Sciatic nerve (tissue), 2 donors: Measurements from ENCODE around the gene ANKRD63. TPM values are rescaled to one million over a fixed set of nuclear protein-coding genes. Genes with fewer than 3 reads are reported as not detected.
A peak's percentile ranks its signal among the peaks of the same experiment; 100 is the strongest.

Source experiments
- ATAC-seq: fragments of 200-7000 bp; cut with Tn5 transposase; one replicate; pipeline ENCODE4 v1.9.1; 2020; ENCODE audit warnings: mild to moderate bottlenecking, moderate library complexity
- DNase-seq: peaks from one replicate; pipeline ENCODE4 v3.0.0-alpha.2; 2020; ENCODE audit warnings: low spot score
- intact Hi-C: fragments of 100-400 bp; cut with DNase I; formaldehyde crosslinking; loops from one replicate; pipeline ENCODE4 v1.14.2; 2022
- total RNA-seq: library from RNA; stranded (reverse); fragmentation: NEBNext Ultra II Directional; extraction: Animal tissue kit (Norgen Biotek cat#: 25700); gene quantifications from one replicate; pipeline ENCODE4 v1.2.1, GENCODE V29; 2021
- donor health status: DM: no; HTN: no; CAD: no.
- donor health status: DM: no; HTN: no; CAD: no.

ANKRD63 gene, protein sequence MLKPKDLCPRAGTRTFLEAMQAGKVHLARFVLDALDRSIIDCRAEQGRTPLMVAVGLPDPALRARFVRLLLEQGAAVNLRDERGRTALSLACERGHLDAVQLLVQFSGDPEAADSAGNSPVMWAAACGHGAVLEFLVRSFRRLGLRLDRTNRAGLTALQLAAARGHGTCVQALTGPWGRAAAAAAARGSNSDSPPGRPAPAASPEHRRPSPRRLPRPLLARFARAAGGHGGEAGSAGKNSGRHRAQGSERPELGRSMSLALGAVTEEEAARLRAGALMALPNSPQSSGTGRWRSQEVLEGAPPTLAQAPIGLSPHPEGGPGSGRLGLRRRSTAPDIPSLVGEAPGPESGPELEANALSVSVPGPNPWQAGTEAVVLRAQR
- total RNA-seq = not detected

DNA sequence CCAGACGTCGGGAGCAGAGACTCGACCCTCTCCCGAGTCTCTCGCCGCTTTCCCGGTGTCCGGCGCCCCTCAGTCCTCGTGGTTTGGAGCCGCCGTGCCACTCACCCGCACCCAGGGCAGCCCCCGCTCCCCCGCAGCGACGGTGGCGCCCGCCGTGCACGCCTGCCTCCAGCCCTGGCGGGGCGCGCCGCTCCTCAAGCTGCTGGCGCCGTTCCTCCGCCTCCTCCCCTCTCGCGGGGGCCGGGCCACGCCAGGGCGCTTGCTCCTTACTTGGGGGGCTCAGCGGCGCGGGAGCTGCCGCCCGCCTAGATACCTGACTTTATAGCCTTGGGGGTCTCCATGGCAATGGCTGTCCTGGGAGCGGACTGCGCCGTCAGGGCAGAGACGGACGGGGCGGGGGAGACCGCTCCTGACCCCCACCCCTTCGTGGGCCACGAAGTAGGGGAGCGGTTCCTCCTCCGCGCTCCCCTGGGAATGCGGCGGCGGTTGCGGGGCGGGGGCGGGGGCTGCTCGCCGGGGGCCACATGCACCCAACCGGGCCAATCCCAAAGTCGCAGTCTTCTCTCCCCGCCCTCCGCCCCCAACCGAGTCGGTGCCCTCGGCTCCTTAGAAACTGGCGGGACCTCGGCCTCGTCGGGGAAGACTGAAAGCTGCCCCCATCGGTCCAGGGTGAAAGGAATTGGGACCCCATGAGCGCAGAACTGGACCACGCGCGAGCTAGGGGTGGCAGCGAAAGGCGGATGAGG lies at the start of gene ANKRD63:
Gene ANKRD63, minus strand, starts transcription at position 196 of the 746 bp plus-strand sequence. CDS start 478 bp downstream, outside the sequence.
- ATAC-seq (no peak), DNase-seq (no peak)
- intact Hi-C loops = loop anchor here (5.0 kb wide), 1 partner anchor 139 kb away; no protein-coding TSS in a partner anchor

DNA sequence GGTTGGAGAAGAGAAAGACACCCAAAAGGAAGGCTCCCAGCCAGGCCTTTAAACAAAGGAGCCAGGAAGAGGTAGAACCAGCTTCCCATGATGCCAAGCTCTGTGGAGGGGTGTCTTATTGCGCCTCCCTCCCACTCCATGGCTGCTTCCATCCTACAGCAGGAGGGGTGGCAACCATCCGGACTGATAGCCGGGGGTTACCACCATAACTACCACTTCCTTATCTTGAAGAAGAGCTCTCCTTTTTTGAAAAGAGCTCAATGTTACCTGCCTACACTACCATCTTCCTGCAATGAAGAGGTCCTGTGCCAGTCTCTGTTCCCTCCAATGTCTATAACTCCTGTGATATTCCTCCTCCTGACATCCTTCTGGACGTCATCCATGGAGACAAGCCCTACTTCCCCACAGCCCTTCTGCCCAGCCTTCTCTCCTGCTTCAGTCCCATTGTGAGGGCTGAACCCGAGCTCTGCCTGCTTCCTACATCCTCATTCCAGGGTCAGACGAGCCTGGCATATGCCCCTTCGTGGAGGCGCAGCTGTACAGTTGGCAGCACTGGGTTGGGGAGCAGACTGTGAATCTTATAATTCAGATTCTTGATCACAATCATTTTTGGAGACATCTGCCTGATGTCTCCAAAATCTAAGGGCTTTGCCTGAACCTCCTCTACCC lies 49.4 kb upstream of the ANKRD63 start:
- DNase-seq (no peak), ATAC-seq (no peak)
- intact Hi-C loops = no loop called here

DNA sequence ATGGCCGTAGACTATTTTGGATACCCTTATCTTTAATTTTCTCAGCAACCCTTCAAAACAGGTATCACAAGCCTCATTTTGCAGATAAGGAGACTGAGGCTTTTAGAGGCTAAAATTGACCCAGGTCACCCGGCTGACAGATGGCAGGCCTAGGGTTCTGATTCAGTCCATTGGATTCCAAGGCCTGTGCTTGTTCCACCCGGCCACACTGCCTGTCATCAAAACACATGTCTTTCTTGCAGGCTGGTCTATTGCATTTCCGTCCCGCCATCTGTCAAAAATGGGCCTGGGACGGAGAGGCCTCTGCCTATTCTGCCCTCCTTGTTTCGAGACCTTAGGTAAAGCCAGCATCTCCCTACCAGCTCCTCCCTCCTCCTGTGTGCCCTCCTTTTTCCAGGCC lies 48.8 kb upstream of the ANKRD63 start:
- DNase-seq (no peak), ATAC-seq (no peak)
- intact Hi-C loops = no loop called here

DNA sequence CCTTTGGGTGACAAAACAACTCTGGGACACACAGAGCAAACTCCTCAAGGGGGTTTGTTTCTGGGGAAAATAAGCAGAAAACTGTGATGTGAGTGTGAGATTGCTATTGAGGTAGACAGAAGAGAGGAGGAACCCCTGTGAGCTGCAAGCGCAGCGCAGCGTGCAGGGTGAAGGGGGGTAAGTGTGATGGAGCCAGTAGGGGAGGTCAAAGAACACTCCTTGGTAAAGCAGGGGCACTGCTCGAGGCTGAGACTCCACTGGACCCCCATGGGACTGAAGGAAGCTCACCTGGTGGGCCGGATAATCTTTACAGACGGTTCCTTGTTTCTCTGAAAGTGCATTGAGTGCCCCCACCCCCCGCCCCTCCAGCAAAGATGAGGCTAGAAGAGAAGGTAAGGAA lies 48.2 kb upstream of the ANKRD63 start:
- no peak for ATAC-seq
- DNase-seq = no peak
- intact Hi-C loops = no loop called here

DNA sequence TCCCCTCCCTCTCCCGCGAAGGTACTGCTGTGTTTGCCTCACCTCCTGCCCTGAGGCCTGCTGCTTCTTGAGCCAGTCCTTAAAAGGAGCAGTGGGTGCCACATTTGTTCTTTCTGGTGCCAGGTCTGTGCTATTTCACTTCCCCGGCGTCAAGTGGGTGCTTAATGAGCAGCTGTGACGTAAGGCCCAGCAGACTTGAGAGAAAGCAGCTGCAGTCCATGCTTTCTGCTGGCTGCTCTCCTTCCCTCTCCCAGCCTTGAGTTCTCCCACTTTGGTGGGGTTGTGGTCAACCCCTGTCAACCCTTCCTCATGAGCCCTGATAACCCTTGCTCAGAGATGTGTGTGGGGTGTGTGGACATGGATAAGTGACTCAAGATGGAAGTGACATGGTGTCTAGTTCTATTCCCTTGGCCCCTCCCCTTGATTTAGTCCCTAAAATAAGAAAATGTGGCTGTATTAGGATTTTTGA lies 47.5 kb upstream of the ANKRD63 start:
- no peak for DNase-seq
- intact Hi-C loops = no loop called here
- ATAC-seq = peak; percentile 20

DNA sequence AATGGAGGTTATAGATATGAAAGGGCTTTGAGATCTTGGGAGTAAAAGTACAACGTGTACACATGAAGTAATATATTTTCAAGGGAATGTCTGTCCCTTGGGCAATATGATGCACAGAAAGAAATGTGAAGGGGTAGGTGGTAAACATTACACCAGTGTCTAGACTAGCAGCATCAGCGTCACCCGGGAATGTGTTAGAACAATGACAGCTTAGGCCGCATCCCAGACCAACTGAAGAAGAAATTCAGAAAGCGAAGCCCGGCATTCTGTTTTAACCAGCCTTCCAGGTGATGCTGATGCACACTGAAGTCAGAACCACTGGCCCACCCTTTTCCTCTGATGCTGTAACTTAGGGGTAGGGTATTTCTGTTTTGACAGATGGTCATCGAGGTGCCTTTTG lies 46.9 kb upstream of the ANKRD63 start:
- DNase-seq (no peak), ATAC-seq (no peak)
- intact Hi-C loops = loop anchor here (5.0 kb wide), 1 partner anchor 1063 kb away; no protein-coding TSS in a partner anchor

DNA sequence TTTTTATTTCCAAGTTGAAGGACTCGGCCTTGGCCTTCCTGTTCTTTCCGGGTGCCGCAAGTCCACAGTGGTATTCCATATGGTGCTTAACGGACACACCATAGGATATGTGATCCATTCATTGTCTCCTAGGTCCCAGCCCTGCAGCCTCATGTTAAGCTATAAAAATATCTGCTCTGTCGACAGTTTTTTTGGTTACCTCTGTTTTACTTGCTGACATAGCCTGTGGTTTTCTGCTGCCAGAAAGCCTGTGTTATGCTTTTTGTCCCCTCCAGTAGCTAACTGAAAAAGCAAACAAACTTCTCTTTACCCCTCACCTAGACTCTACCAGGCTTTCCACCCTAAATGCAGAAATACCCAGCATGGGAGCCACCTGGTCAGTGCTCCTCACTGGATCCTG lies 45.9 kb upstream of the ANKRD63 start:
- no peak for ATAC-seq
- intact Hi-C loops = loop anchor here (5.0 kb wide), 1 partner anchor 1061 kb away; no protein-coding TSS in a partner anchor

DNA sequence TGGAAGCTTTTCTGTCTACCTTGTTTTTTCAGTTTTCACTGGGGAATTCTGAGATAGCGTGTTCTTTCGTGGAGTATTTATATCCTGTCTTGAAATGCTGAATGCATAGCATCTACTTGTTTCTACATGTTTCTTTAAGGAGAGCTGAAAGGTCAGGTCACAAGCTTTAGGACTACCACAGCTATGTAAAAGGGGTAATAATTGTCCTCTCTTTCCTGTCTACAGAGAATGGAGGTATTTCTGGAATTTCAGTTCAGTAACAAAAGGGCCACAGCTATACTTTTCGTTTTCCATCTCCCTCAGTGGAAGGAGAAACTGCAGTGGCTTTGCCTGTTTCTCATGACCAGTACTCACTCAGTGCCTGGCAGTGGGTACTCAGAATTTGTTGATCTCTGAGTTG lies 45.3 kb upstream of the ANKRD63 start:
- no peak for ATAC-seq
- no peak for DNase-seq
- intact Hi-C loops = loop anchor here (5.0 kb wide), 1 partner anchor 1061 kb away; no protein-coding TSS in a partner anchor

More for the DNA sequence above, 45.9 kb upstream of the ANKRD63 start:
- no peak for DNase-seq

DNA sequence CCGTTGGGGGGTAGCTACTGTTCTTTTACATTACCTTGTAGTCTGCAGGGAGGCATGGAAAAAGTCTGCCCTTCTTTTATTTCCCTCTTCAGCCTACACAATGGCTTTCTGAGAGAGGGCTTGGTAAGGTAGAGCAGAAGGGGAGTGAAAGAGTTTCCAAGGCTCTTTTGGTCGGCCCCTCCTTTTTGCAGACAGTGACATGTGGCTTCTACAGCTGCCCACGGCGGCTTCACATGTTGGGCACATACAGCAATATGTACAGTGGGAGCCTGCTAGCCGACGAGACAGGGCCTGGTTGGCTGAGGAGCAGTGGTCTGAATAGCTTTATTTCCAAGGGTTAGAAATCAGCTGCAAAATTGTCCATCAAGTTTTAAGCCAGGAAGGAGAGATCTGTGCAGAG lies 44.6 kb upstream of the ANKRD63 start:
- DNase-seq (no peak), ATAC-seq (no peak)
- intact Hi-C loops = loop anchor here (5.0 kb wide), 1 partner anchor 1060 kb away; no protein-coding TSS in a partner anchor

DNA sequence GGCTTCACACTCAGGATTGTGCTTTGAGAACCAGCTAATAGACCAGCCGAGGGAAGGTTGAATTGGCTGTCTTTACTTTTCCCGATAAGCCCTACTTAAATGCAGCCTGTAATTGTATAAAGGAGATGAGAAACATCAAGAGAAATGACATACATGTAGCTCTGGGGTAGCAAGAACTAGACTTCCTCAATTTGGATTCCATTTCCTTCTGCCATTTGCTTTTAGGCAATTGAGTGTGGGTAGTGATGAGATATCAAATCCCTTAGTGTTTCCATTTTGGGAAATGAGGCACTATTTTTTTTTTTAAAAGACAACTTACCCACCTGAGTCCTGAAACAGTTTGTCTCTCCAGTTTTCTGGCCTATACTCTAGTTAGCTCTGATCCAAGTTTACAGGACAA lies 42.8 kb upstream of the ANKRD63 start:
- ATAC-seq (no peak), DNase-seq (no peak)
- intact Hi-C loops = loop anchor here (5.0 kb wide), 1 partner anchor 1058 kb away; no protein-coding TSS in a partner anchor

DNA sequence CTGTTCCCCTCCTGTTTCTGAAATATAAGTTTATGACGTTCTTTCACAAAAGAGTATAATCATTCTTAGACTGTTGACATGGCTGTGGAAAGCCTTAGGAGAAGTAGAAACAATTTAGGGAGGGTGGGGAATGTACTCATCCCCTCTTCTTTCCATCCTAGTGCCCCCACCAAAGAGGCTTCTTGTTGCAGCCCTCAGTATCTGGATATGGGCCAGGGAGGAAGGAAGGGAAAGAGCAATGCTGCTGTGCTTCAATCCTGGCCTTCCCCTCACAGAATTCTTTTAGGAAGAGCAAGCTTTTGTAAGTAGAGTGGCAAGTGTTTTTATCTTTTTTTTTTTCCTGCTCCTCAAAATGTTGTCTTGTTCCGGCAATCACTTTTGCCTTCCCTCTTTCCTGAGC lies 42.3 kb upstream of the ANKRD63 start:
- intact Hi-C loops = loop anchor here (5.0 kb wide), 1 partner anchor 1058 kb away; no protein-coding TSS in a partner anchor
- DNase-seq (no peak), ATAC-seq (no peak)

DNA sequence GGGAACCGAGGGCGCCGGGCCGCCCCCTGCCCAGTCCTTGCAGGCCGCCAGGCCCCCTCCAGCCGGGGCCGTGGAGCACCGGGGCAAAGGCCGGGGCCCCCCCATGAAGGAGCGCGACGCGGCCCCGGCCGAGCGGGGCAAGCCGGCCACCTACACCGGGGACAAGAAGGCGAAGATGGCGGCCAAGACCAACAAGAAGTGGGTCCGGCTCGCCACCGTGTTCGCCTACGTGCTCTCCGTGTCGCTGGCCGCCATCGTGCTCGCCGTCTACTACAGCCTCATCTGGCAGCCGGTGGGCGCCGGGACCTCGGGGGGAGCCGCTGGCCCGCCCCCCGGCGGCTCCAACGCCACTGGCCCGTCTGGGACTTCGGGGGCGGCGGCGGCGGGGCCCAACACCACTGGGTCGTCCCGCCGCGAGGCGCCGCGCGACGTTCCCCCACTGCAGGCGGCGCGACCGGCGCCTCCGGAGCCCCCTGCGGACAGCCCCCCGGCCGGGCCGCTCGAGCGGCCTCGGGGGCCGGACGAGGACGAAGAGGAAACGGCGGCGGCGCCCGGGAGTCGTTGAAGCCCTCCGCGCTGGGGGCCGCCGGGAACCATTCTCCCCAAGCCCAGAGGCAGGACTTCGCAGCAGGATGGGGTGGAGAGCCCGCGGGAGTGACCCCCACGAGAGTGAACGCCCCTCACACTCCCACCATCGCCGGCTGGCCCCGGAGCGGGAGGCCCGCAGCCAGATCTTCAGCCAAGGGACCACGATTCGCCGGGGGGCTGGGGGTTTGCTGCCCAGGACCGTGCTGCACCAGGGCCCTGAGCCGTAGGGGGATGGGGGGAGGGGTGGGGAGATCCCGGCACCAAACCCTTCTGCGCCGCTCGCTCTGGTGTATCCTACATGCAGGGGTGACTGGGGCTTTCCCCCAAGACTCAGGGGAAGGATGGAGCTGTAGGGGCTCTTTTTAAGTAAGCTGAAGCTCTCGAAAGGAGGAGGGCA lies 41.4 kb upstream of the ANKRD63 start:
- intact Hi-C loops = no loop called here
- ATAC-seq = no peak

DNA sequence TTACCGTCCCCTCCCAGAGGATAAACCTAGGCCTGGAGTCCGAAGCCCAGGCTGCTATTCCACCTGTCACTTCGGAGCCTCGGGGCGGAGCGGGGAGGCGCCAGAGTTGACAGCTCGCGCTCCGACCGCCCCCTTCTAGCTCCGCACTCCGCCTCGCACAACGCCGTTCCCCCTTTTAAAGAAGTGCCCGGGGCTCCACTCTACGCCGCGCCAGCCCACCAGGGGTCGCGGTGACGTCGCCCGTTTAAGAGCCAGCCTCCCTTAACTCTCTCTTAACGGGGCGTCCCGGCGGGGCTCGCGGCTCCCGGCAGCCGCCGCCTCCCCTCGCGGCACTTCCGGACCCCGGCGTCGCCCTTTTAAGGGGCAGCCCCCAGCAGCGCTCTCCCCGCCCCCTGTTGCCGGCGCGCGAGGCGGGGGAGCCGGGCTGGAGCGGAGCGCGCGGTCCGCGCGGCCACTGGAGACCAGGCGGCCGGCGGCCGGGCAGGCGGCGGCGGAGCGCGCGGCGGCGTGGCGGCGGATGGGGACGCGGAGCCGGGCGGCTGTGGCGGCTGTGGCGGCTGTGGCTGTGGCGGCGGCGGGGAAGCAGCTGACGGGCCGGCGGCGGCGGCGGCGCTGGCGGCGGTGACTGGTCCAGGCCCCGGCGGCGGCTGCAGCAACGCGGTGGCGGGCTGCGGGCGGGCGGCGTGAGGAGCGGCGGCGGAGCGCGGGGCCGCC lies 40.5 kb upstream of the ANKRD63 start, which contains the start of gene INAFM2:
Gene INAFM2, plus strand, starts transcription at position 454 of the 714 bp plus-strand sequence. CDS start 364 bp downstream, outside the sequence.
- peak; percentile 90 for ATAC-seq
- intact Hi-C loops = no loop called here
- DNase-seq = peak; percentile 92

More for the DNA sequence above, 41.4 kb upstream of the ANKRD63 start:
- peak; percentile 69 for DNase-seq

DNA sequence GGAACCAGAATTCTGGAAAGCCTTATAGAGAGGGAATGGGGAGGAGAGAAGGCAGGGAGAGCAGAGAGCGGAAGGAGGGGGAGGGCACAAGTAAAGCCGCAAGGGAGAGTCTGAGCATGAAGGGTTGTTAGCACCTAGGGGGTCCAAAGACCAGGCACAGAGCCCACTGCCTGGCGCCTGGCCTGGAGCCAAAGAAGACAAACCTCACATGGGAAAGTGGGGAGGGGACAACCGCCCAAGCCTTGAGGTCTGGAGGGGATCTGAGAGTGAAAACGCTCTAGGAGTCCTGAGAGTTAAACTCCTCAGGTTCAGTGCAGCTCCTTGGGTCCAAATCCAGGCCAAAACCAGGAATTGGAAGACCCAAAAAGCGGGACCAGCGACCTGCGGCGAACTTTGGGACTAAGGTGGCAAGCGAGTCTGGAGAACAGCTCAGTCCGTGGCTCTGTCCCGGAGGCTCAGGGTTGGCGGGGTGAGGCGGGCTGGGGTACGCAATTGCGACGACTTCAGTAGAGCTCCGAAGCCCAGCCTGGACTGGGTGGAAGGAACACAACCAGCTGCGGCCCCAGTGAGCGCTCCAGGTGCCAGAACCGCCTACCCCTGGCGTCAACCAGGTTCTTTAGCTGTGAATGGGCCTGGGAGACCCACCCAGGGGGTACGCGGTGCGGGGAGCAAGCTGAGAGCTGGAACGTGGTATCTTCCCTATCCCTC lies 39.8 kb upstream of the ANKRD63 start:
- intact Hi-C loops = no loop called here
- ATAC-seq (peak; percentile 38), DNase-seq (peak; percentile 72)

DNA sequence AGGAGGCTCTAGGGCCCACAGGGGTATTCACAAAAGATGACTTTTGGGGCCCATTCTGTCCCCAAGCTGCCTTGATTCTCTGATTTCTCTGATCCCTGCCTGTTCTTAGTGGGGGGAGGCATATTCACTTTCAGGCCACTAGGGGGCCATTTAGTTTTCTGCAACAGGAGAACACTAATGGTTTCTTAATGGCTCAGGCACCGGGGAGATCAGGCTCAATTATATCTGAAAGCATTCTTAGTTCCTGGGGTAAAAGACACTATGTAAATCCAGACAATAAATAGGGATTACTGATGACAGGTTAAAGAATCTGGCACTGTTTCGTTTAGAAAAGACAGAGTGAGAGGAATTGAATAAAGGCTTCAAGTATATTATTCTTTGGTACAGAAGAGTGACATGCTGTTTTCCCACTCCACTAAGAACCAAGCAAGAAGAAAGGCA lies 38.1 kb upstream of the ANKRD63 start:
- intact Hi-C loops = no loop called here
- ATAC-seq (peak; percentile 54), DNase-seq (peak; percentile 68)

DNA sequence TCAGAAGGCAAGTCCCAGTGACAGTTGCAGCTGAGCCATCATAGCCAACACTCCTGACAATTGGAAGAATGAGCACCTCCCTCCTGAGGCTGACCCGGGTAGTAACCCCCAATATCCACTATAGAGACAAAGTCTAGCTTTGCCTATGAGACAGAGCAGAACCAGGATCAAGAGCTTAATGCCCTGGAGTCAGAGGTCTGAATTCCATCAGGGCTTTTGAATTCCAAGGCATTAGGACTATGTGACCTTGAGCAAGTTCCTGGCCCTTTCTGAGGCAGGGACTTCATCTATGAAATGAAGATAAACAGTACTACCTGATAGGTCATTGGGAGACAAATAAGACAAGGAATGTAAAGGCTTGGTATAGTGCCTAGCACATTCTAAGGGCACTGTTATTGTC lies 37.5 kb upstream of the ANKRD63 start:
- DNase-seq = no peak
- intact Hi-C loops = no loop called here

DNA sequence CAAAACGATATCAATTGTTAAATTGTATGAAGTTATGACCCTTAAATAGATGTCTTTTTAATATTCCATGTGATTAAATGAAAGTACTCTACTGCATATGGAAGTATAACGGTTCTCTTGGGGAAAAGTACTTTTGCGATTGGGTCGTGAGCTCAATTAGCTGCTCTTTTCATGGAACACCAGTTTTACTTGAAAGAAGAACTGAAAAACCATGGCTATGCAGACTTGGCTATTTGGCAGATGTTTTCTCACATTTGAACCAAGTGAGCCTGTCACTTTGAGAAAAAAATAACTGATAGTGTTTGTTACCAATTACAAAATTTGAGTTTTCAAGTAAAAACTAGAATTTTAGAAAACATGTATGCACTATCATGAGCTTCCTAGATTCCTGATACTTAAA lies 34.7 kb upstream of the ANKRD63 start:
- ATAC-seq = no peak
- intact Hi-C loops = no loop called here
- DNase-seq = no peak

More for the DNA sequence above, 37.5 kb upstream of the ANKRD63 start:
- no peak for ATAC-seq
